SKM-1 treated with dmso at 0.1 percent for 144 hours (cell line): ENCODE data around the gene SBNO2.
A peak's percentile ranks its signal among the peaks of the same experiment; 100 is the strongest.

Experiments used
- DNase-seq: peaks from one replicate; lab custom pipeline; 2025; ENCODE audit not compliant: unreplicated experiment; lab: John Stamatoyannopoulos, UW

Gene SBNO2

DNA sequence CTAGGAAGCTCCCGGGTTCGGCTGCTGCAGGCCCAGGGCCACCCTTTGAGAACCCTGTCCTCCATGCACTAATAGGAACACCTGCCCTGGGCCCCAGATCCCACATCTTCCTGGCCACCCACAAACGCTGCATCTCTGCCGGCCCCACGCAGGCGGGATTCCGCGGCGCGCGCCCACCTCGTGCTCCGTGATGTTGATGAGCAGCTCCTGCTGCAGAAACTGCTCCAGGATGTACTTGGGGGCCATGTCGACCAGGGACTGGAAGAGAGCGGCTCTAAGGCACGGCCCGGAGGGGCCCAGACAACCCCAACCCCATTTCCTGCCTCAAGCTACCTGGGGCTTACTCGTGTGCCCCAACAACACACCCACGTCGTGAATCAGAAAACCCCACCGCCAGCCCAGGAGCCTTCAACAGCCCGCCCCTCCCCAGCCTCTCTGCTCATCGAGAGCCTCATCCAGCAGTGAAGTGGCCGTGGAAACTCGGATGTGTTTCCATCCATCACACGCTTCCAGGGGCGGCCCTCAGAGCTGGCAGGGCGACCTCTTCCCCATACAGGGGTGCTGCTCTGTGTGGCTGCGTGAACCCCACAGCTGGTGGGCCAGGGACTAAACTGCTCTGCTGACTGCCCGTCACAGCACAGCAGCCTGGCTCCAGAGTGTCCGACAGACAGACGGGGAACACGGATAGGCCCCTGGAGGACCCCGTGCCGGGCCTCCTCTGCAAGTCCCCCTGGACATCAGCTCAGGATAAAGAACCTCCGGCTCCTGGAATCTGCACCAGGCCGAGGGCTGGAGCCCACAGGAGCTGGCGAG is 83.1 kb downstream of the SBNO2 start:
- no peak for DNase-seq

DNA sequence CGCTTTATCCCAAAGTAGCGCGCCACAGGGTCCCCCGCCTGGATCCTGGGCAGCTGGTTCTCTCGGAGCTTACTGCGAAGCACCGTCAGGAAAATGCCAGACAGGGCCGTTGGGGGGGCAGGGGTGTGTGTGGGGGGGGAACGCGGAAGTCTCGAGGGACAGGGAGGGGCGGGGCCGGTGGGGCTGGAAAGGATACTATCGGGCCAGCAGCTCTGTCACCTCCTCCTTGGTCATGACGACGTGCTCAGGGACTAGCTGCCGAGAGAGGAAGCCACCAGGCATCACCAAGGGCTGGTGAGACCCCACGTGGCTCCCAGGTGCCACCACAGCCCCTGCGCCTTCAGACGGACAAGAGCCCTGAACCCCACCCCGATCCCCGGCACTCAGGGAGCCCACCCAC is 84.2 kb downstream of the SBNO2 start:
- no peak for DNase-seq

DNA sequence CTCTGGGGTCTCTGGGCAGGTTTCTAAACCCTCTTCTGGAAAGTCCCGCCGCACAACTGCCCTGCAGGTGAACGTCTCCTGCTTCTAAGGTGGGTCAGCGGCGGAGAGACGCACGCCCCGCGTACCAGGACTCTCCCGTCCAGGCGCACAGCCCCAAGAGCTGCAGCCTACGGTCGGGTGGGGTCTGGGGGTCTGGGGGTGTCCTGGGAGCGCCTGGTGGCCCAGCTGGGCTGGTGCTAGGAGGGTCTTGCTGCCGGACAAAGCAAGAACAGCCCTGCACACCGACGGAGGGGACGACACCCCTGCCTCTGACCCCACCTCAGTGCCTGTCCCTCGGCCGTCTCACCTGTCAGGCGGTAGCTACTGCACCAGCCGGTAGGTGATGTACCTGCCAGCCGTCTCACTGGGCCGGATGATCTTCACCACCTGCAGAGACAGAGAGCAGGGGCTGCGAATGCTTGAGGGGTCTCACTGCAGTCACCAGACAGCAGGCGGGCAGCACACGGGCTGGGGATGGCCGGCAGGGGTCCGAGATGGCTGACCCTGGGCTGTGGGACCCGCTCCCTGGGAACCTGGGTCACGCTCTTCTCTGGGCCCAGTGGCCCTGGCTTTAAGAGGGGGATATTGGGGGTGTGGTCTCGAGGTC is 84.8 kb downstream of the SBNO2 start:
- DNase-seq = no peak

DNA sequence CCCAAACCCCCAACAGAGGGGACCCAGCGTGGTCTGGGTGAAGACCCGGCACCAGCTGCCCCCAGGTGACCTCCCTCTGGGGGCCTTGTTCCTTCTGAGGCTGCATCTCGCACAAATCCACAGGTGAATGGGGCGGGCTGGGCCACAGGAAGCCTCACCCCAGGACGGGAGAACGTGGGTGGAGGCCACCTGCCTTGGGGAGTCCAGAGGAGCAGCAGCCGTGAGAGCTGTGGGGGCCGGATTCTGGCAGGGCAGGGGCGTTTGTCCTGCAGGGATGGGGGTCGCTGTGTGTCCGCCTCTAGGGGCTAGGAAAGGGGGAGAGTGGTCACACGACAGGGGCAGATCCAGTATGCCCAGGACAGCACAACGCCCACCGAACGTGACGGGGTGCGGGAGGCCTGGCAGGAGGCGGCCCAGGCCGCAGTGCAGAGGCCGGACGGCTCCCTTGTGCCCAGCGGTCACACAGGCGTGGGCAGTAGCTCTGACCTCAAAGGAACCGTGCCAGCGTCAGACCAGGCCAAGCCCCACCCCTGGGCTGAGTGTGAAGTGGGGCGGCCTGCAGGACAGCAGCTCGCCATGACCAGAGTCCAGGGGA is 85.6 kb downstream of the SBNO2 start:
- DNase-seq = no peak

DNA sequence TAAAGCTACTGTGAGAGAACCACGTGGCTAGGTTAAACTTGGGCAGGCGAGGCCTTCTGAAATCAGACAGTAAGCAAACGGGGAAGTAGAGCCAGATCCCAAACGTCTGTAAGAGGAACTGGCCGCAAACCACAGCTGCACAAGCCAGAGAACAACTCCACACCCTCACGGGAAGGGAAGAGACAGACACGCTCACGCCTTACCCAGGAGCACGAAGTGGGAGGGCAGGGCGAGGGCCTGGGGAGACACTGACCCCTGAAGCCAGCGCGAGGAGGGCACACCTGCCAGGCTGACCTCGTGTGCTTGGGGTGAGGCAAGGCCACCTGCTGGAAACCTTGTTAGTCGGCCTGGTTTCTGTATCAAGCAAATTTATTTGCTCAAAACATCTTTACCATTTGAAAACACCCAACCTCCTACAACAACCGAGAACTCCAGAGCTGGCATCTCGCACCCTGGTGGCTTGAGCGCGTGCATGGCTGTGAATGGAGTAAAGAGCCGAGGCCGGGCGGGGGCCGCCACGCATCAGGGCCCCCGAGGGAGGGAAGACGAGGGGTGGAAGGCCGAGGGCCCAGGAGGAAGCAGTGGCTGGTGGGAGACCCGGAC is 86.2 kb downstream of the SBNO2 start:
- DNase-seq = peak; percentile 92

DNA sequence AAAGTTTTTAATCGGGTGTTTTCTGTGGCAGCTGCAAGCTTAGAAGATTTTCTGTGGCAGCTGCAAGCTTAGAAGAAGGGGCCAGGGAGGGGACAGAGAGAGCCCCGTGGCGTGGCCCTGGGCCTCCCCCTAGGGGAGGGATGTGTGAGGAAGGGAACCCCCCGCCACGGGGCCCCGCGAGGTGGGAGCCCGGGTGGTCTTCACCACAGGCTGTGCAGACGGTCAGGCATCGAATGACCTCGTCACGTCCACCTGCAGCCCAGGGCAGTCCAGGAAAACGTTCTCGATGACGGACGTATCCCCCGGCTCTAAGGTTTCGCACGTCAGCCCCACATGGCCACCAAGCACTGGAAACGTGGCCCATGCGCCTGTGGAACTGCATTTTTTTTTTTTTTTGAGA is 87.5 kb downstream of the SBNO2 start:
- no peak for DNase-seq

DNA sequence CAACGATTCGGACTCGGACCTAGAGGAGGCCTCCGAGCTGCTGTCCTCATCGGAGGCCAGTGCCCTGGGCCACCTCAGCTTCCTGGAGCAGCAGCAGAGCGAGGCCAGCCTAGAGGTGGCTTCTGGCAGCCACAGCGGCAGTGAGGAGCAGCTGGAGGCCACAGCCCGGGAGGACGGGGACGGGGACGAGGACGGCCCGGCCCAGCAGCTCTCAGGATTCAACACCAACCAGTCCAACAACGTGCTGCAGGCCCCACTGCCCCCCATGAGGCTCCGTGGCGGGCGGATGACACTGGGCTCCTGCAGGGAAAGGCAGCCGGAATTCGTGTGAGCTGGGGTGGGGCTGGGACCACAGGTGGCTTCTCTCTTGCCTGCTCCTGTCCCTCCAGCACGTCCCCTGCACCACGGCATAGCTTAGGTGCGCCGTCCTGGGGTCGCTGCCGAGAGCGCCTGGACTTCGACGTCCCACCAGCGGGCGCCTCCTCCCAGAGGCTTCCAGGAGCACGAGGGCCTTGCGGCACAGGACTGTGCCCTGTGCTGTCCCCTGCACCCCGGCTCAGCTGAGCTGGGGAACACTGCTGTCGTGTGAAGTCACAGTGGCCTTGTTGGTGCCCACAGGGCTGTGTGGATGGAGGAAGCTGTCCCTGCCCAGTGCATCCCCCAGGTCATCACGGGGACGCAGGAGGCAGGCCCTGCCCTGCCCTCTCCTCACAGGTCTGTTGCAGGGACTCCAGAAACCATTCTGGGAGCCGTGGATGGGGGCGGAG is 88.2 kb downstream of the SBNO2 start:
- no peak for DNase-seq

DNA sequence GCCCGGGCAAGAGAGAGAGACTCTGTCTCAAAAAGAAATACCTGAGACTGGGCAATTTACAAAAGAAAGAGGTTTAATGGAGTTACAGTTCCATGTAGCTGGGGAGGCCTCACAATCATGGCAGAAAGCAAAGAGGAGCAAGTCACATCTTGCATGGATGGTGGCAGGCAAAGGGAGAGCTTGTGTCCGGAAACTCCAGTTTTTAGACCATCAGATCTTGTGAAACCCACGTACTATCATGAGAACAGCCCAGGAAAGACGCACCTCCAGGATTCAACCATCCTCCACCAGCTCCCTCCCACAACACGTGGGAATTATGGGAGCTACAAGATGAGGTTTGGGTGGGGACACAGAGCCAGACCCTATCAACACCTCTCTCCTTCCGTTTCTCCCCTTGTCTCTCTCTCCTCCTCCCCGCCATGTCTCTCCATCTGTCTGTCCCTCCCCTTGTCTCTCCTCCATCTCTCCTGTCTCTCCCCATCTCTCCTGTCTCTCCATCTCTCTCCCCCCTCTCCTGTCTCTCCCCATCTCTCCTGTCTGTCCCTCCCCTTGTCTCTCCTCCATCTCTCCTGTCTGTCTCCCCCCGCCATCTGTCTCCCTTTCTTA is 88.9 kb downstream of the SBNO2 start:
- DNase-seq = no peak

DNA sequence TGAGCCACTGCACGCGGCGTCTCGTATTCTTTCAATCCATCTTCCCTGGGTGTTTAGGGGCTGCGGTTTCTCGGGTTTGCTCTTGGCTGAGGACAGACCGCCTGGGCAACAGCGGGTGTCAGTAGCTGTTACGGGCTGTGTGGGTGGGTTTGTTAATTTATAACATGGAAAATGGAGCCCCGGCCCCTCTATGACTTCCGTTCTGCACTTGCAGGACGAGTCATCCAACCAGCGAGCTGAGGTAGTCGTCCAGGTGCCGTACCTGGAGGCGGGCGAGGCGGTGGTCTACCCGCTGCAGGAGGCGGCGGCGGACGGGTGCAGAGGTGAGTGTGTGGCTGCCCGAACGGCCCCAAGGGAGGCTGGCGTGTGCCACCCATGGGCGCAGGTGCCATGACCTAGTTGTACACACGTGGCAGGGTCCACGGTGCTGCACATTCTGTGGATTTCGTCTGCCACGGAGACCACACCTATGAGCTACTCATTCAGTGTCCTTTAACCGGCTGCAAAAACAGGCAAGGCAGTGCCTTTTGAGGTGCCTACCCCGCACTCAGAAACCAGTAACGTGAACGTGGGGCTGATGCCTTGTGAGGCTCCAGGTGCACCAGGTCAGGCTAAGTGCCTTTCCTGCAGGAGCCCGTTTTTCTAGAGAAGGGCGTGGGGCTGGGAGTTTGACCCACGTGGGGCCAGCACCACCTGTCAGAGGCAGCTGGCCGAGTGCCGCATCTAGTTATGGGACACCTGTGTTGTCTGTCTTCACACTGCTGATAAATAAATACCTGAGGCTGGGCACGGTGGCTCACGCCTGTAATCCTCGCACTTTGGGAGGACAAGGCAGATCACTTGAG is 89.8 kb downstream of the SBNO2 start:
- no peak for DNase-seq

DNA sequence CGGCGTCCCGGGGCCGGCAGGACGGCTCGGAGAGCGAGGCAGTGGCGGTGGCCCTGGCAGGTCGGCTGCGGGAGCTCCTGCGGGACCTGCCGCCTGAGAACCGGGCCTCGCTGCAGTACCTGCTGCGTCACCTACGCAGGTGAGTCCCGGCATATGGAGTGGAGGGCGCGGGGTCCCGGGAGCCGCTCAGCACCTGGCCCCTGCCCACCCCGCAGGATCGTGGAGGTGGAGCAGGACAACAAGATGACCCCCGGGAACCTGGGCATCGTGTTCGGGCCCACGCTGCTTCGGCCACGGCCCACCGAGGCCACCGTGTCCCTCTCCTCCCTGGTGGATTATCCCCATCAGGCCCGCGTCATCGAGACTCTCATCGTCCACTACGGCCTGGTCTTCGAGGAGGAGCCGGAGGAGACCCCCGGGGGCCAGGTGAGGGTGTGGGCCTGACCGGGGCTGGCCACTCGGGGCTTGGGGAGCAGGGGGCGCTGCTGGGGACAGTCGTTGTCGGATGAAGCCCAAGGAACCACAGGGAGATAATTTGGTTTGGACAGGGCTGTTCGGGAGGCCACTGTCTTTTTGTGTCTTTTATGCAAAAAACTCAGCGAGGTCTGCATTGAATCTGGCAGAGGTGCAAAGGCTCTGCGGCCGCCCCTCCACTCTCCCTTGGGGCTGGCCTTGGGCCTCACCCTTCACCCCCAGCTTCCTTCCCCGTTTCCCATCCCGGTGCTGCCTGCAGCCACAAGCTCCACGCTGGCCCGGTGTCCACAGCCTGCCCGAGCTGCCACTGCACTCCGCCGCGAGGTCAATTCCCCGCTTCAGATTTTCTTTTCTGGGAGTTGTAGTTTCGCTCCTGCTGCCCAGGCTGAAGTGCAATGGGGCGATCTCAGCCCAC is 90.9 kb downstream of the SBNO2 start:
- no peak for DNase-seq

DNA sequence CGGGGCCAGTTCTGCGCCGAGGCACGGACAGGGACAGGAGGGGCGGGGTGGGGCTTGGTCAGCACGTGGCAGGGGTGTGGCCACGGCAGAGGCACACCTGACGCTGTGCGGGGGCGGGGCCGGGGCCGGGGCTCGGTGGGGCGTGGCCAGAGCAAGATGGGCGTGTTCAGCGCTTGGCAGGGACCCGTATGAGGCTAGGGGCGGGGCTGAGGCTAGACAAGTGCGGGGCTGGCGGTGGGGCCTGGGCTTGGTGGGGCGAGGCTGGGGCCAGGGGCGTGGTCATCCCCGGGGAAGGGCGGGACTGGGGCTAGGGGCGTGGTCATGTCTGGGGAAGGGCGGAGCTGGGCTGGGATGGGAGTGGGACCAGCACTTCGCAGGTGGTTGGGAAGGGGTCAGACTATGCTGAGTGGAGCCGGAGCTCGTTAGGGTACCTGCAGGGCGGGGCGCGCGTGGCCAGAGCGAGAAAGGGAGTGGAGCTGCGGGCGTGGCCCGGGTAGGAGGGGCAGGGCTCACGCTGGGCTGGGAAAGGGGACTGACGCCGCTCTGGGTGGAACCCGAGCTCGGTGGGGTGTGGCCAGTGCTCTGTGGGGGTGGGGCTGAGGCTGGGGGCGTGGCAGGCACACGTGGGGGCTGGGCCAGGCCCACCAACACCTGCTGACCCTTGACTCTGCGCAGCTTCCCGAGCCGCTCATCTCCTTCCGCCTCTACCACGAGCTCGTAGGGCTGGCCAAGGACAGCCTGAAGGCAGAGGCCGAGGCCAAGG is 91.7 kb downstream of the SBNO2 start:
- no peak for DNase-seq

DNA sequence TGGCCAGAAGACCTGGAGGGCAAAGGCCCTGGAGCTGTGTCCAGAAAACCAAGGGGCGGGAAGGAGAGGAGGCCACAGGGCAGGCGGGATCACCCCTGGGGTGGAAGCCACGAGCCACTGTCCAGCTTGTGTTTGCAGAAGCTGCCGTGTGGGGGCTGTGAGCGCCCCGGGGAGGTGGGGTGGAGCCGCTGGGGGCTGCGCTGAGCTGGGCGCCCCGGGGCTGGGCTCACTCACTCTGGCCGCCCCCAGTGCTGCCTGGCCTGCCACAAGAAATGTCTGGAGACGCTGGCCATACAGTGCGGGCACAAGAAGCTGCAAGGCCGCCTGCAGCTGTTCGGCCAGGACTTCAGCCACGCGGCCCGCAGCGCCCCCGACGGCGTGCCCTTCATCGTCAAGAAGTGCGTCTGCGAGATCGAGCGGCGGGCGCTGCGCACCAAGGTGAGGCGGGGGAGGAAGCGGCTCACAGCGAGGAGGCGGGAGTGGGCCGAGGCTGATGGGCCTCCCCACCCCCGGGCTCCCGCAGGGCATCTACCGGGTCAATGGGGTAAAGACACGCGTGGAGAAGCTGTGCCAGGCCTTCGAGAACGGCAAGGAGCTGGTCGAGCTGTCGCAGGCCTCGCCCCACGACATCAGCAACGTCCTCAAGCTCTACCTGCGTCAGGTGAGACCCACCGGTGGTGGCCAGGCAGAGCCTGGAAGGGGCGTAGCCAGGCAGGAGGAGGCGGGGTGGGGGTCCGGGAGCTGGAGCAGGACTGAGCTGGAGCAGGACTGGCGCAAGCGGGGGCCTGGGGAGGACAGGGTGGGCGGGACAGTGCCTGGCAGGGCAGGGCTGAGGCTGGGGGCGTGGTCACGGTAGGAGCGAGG is 92.5 kb downstream of the SBNO2 start:
- no peak for DNase-seq

DNA sequence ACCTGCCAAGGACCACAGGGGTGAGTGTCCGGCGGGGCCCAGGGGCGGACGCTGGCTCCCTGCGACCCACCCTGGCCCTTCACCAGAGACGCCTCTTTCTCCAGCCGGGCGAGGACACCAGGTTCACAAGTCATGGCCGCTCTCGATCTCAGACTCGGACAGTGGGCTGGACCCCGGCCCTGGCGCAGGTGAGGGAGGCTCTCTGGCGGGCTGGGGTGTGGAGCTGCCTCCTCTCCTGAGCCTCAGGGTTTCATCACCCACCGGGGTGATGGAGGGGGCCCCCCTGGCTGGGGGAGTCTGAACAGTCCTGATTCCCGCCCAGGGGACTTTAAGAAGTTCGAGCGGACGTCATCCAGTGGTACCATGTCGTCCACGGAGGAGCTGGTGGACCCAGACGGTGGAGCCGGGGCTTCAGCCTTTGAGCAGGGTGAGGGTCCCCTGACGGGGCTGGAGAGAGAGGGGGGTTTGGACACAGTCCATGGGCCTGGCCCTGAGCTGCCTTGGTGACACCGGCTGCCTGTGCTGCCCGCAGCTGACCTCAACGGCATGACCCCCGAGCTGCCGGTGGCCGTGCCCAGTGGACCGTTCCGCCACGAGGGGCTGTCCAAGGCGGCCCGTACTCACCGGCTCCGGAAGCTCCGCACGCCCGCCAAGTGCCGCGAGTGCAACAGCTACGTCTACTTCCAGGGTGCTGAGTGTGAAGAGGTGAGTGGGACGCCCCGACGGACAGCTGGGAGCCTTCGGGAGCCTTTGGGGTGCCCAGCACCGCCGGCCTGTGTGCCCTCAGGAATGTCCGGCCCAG is 93.5 kb downstream of the SBNO2 start:
- DNase-seq = no peak

DNA sequence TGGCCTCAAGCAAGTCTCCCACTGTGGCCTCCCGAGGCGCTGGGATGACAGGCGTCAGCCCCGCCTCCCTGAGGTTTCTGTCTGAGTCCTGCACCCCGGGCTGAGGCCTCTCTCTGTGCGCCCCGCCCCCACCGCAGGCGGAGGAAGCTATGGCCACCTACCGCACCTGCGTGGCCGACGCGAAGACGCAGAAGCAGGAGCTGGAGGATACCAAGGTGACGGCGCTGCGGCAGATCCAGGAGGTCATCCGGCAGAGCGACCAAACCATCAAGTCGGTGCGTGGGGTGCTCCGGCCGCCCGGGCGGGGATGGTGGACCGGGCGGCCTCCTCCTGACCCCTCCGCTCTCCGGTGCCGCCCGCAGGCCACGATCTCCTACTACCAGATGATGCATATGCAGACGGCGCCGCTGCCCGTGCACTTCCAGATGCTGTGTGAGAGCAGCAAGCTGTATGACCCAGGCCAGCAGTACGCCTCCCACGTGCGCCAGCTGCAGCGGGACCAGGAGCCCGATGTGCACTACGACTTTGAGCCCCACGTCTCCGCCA is 94.4 kb downstream of the SBNO2 start:
- DNase-seq = no peak

DNA sequence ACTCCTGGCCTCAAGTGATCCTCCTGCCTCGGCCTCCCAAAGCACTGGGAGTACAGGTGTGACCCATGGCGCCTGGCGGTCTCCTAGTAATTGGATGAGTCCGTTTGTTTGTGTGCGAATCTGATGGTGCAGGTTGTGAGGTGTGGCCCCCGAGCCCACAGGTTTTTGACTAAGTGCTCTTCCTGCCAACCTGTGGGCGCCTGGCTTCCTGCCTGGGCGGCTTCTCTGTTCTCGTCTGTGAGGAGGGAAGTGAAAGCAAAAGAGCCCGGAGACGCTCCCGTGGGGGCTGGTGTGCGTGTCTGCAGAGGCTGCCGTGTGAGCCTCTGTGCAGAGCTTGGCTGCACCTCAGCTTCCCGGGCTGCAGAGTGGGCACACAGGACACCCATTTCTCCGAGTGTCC is 97.1 kb downstream of the SBNO2 start:
- DNase-seq = peak; percentile 62

DNA sequence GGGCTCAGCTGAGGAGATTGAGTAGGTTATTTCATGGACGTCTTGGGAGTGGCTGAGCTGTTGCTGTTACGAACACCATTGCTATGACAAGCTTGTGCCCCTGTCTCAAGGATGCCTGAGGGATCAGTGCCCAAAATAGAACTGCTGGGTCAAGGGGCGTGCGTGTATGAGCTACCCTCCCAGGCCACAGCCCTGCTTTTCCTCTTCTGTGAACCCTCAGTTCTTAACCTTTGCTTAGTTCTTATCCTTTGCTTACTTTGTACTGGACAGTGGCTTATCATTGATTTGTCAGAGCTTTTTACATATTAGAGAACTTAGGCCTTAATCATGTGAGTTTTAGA is 98.1 kb downstream of the SBNO2 start:
- no peak for DNase-seq
